ENCODE measurements around the gene PPP1R14C.
"Not testable (repeated sequence)": the region's sequence is repeated elsewhere in the genome, so short reads cannot be mapped to it uniquely, and the experiment has no call there.

PPP1R14C gene

GRCh38 chr6:150133686-150134085 lies 9.2 kb upstream of the PPP1R14C start:
- H3K9me3 ChIP-seq = no peaks in the 10 kb centered on the region
- H3K4me1 ChIP-seq = no peaks in the 10 kb centered on the region
- H3K36me3 ChIP-seq = no peaks in the 10 kb centered on the region
- no peak for TF ChIP-seq CTCF (IDR thresholded peaks at IDR 0.05; ENCODE audit: low read depth, low read length)
- DNase-seq = no peak
- no peak overlapping the region for H3K4me3 ChIP-seq (ENCODE audit: low read depth, low read length)
- no peaks in the 10 kb centered on the region for H3K27me3 ChIP-seq

- no peak overlapping the region for H3K4me3 ChIP-seq (ENCODE audit: low read depth, low read length)
- TF ChIP-seq CTCF (IDR thresholded peaks at IDR 0.05; ENCODE audit: low read depth, low read length) = no peak
- DNase-seq = no peak
- no peaks in the 10 kb centered on the region for H3K9me3 ChIP-seq
- H3K27me3 ChIP-seq = peaks cover under 1% of the 10 kb centered on the region; the same call in 1 of the 2 replicates
- H3K4me1 ChIP-seq = no peaks in the 10 kb centered on the region
- no peaks in the 10 kb centered on the region for H3K36me3 ChIP-seq
These were observed 8.4 kb upstream of the PPP1R14C start for GRCh38 chr6:150134280-150134920.

GRCh38 chr6:150137711-150138110 lies 5.1 kb upstream of the PPP1R14C start:
- DNase-seq; H3K9me3 ChIP-seq; H3K4me1 ChIP-seq; H3K36me3 ChIP-seq; H3K4me3 ChIP-seq (ENCODE audit: low read depth, low read length): not testable (repeated sequence)
- peaks cover 31% of the 10 kb centered on the region for H3K27me3 ChIP-seq

- Histone ChIP-seq H3K36me3 (no peaks in the 10 kb centered on the region), H3K4me3 (ENCODE audit: low read depth, low read length) (no peak overlapping the region), H3K9me3 (no peaks in the 10 kb centered on the region), H3K27me3 (peaks cover 40% of the 10 kb centered on the region), H3K4me1 (no peaks in the 10 kb centered on the region)
- no peak for TF ChIP-seq CTCF (IDR thresholded peaks at IDR 0.05; ENCODE audit: low read depth, low read length)
- DNase-seq = no peak
These were observed 4.2 kb upstream of the PPP1R14C start for GRCh38 chr6:150138638-150139037.

- Histone ChIP-seq H3K27me3 (peaks cover 49% of the 10 kb centered on the region), H3K9me3 (no peaks in the 10 kb centered on the region), H3K4me3 (ENCODE audit: low read depth, low read length) (no peak overlapping the region), H3K36me3 (no peaks in the 10 kb centered on the region), H3K4me1 (no peaks in the 10 kb centered on the region)
- no peak for TF ChIP-seq CTCF (IDR thresholded peaks at IDR 0.05; ENCODE audit: low read depth, low read length)
- DNase-seq = no peak
These were observed 3.3 kb upstream of the PPP1R14C start for GRCh38 chr6:150139533-150139932.

- Histone ChIP-seq H3K4me3 (ENCODE audit: low read depth, low read length) (no peak overlapping the region), H3K9me3 (no peaks in the 10 kb centered on the region), H3K4me1 (no peaks in the 10 kb centered on the region), H3K27me3 (peaks cover 58% of the 10 kb centered on the region), H3K36me3 (no peaks in the 10 kb centered on the region)
- no peak for TF ChIP-seq CTCF (IDR thresholded peaks at IDR 0.05; ENCODE audit: low read depth, low read length)
- no peak for DNase-seq
These were observed 2.4 kb upstream of the PPP1R14C start for GRCh38 chr6:150140236-150140969.
